Fibroblast of peridontal ligament (primary cell): ENCODE data around the gene SLC16A12.

ENCODE experiments used
- DNase-seq: peaks from one replicate; pipeline ENCODE4 v3.0.0-alpha.2; 2010; ENCODE audit errors: extremely low read depth

The SLC16A12 gene, protein sequence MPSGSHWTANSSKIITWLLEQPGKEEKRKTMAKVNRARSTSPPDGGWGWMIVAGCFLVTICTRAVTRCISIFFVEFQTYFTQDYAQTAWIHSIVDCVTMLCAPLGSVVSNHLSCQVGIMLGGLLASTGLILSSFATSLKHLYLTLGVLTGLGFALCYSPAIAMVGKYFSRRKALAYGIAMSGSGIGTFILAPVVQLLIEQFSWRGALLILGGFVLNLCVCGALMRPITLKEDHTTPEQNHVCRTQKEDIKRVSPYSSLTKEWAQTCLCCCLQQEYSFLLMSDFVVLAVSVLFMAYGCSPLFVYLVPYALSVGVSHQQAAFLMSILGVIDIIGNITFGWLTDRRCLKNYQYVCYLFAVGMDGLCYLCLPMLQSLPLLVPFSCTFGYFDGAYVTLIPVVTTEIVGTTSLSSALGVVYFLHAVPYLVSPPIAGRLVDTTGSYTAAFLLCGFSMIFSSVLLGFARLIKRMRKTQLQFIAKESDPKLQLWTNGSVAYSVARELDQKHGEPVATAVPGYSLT

DNA sequence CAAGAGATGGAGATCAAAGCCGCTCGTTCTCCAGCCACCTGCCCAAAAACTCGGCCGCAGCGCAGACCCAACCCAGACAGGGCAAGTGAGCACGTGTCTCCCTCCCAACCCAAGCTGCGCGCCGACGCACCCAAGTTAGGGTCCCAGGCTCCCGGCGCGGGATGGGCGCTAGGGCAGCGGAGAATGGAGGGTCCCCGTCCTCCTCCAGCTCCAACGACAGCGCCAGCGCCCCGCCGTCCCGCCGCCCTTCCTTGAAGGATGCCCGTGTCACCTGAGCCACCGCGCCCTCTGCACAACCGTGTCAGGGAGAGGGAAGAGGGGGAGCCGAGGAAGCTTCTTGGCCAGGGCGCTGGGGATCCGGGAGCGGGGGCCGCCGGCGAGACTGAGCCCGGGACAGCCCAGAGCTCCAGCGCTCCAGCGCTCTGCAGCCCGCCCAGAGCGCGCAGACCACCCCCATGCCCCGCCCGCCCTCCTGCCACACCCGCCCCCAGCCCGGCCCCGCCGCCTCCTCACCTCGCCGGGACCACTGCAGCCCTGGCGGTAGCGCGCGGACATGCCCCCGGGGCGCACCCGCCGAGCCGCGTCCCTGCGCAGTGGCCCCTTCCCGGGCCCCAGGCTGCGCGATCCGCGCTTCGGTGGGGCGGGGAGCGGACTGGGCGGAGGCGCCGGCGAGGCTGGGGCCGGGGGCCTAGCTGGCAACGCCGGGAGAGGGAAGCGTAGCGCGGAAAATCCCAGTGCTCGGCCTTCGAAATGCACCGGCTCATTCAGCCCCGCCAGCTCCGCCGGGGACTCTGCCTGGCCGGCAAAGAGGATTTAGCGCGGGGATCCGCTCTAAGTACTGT, at the start of gene SLC16A12:
SLC16A12 (minus strand) TSS at position 424 of the 842 bp plus-strand sequence. CDS start 73,016 bp downstream, outside the sequence.
- DNase-seq: no peak

GRCh38 chr10:89582022-89582421, 46.6 kb upstream of the SLC16A12 start:
- no peak for DNase-seq

DNA sequence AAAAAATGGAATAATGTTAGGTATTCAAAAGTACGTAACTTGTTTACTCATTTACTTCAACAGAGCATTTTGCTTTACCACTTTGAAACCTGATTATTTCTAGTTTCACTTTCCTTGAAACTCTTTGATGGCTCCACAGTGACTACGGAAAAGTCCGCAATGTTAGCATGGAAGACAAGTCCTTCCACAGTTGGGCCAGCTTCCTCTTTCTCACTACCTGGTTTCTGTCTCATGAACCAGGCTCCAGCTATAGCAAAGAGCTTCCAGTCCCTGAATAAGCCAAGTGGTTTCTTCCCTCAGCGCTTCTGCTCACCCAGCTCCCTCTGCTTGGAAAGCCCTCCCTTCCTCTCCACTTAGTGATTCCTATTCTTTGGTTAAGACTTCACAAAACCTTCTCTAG, 44.8 kb upstream of the SLC16A12 start:
- DNase-seq: peak; percentile 32

DNA sequence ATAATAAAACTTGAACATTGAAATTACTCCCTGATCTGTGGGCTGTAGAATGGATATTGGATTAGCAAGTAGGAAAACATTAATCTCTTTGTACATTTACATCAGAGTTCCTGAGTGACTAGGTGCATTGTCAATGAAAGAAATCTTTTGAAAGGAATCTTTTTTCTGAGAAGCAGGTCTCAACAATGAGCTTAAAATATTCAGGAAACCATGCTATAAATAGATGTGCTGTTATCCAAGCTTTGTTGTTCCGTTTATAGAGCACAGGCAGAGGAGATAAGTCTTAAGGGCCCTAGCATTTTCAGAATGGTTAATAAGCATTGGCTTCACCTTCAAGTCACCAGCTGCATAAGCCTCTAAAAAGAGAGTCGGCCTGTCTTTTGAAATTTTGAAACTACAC, 41.3 kb upstream of the SLC16A12 start:
- DNase-seq: no peak

DNA sequence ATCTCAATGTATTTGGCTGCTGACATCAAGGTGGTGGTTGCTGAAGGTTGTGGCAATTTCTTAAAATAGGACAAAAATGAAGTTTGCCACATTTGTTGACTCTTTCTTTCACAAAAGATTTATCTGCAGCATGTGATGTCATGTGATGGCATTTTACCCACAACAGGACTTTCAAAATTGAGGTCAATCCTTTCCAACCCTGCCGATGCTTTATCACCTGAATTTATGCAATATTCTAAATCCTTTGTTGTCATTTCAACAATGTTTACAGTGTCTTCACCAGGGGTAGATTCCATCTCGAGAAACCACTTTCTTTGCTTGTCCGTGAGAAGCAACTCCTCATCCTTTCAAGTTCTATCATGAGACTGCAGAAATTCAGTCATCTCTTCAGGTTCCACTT, 40.6 kb upstream of the SLC16A12 start:
- DNase-seq: no peak

DNA sequence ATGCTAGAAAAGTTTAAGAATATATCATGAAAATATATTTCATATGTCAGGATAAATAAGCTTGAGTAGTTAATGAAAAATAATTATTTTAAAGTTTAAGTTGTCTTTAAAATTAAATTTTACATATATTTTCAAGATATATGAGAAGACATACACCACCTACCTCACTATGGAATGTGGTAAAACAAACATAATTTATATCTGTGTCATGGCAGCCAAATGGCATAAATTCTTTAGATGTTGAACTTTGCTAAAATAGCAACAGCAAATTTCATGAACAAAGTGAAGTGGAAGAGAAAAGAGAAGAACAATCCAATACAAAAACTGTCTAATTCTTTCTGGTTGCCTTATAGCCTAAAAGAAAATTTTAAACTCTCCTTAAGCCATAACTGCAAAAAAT, 39.6 kb upstream of the SLC16A12 start:
- DNase-seq: no peak

GRCh38 chr10:89574368-89574767, 39.0 kb upstream of the SLC16A12 start:
- no peak for DNase-seq

DNA sequence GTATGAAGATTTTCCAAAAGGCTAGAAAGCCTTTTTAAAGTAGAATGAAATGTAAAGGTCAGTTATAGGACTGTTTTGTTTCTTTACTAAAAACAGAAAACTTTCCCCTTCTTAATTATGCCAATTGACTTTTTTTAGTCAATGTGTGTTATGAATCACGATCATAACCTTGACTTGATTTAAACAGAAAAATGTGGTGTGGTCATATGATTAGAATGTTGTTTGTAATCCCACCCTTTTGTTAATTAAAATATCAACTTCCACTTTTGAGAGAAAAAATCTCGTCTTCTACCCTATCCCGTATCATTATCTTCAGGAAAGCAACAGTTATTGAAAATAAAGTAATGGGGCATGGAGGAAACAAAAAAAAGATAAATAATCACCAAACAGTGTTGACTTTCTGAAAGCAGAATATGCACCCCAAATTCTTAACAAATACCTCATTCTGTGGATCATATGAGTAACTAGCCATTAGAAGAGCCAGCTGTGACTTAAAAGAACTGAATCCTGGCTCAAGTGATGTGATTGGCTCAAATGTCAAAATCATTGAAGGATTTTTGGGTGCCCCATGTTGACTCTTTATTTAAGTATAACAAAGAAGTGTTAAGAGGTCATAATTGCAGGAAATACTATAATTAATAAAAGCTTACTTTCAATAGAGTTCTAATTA, 32.3 kb upstream of the SLC16A12 start:
- peak; percentile 48 for DNase-seq

- DNase-seq: no peak
Observed at GRCh38 chr10:89566992-89567391, 31.6 kb upstream of the SLC16A12 start.

GRCh38 chr10:89566095-89566950, 30.9 kb upstream of the SLC16A12 start:
- DNase-seq: no peak

GRCh38 chr10:89565180-89565579, 29.8 kb upstream of the SLC16A12 start:
- no peak for DNase-seq

GRCh38 chr10:89563861-89564478, 28.6 kb upstream of the SLC16A12 start:
- peak; percentile 77 for DNase-seq

DNA sequence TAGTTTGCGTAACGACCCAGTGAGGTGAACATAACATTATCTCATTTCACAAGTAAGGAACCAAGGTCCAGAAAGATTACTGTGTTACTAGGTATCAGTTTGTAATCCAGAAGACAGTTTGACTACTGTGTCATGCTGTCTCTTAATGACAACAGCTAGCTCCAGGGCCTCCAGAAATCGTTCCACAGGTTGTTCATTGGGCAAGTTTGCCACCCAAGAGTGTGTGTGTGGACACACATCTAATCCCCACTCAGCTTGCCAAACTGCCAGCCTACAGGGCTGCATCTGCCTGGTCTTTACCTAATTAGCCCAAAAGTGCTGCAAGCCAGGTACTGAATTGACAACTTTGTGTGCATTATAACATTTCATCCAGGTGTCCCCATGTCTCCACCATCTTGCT, 27.9 kb upstream of the SLC16A12 start:
- no peak for DNase-seq

GRCh38 chr10:89556600-89556999, 21.2 kb upstream of the SLC16A12 start:
- DNase-seq: peak; percentile 60

GRCh38 chr10:89555688-89556445, 20.5 kb upstream of the SLC16A12 start:
- peak; percentile 35 for DNase-seq

GRCh38 chr10:89554433-89554832, 19.0 kb upstream of the SLC16A12 start:
- no peak for DNase-seq

- peak; percentile 90 for DNase-seq
Observed at GRCh38 chr10:89553064-89553734, 17.8 kb upstream of the SLC16A12 start.

- no peak for DNase-seq
Observed at GRCh38 chr10:89552213-89552612, 16.8 kb upstream of the SLC16A12 start.

DNA sequence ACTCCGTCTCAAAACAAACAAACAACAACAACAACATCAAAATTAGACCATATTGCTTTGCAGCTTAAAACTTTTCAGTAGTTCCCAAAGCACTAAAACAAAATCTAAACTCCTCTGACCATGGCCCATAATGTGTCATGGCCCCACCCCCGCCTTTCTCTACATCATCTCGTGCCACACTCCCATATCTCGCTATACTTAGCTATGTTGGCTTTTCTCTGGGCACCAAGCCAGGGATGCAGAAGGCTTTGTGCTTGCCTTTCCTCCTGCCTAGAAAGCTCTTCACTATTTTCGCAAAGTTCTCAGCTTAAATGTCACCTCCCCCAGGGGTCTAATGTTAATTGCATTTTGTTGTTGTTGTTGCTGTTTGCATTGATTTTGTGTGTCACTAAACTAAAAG, 15.1 kb upstream of the SLC16A12 start:
- no peak for DNase-seq
